GM19099 (cell line): Measurements from ENCODE around the gene ERICH3.

Experiments used
- POLR2A ChIP-seq: IDR thresholded peaks from 3 replicates; pipeline ENCODE4 v1.6.1; 2011; ENCODE audit warnings: low read depth; ENCODE audit not compliant: insufficient read length; ENCODE audit errors: extremely low read depth

Gene ERICH3

GRCh38 chr1:74637296-74637695 is 36.3 kb downstream of the ERICH3 start:
- TF ChIP-seq POLR2A = no peak

GRCh38 chr1:74629283-74629682 is 44.3 kb downstream of the ERICH3 start:
- TF ChIP-seq POLR2A = no peak

GRCh38 chr1:74623716-74624115 is 49.9 kb downstream of the ERICH3 start:
- TF ChIP-seq POLR2A = no peak

GRCh38 chr1:74620242-74620641 is 53.4 kb downstream of the ERICH3 start:
- TF ChIP-seq POLR2A = no peak

GRCh38 chr1:74618974-74619373 is 54.6 kb downstream of the ERICH3 start:
- no peak for TF ChIP-seq POLR2A

- TF ChIP-seq POLR2A = no peak
These were observed 59.7 kb downstream of the ERICH3 start for GRCh38 chr1:74613894-74614293.

- no peak for TF ChIP-seq POLR2A
These were observed 61.7 kb downstream of the ERICH3 start for GRCh38 chr1:74611887-74612286.

- TF ChIP-seq POLR2A = no peak
These were observed 62.6 kb downstream of the ERICH3 start for GRCh38 chr1:74610961-74611360.

GRCh38 chr1:74609810-74610371 is 63.7 kb downstream of the ERICH3 start:
- TF ChIP-seq POLR2A = no peak

- no peak for TF ChIP-seq POLR2A
These were observed 76.9 kb downstream of the ERICH3 start for GRCh38 chr1:74596717-74597116.

- TF ChIP-seq POLR2A = no peak
These were observed 79.4 kb downstream of the ERICH3 start for GRCh38 chr1:74593887-74594866.

- no peak for TF ChIP-seq POLR2A
These were observed 80.8 kb downstream of the ERICH3 start for GRCh38 chr1:74592580-74593355.

GRCh38 chr1:74591949-74592348 is 81.6 kb downstream of the ERICH3 start:
- no peak for TF ChIP-seq POLR2A

GRCh38 chr1:74590288-74590687 is 83.3 kb downstream of the ERICH3 start:
- TF ChIP-seq POLR2A = no peak

GRCh38 chr1:74587888-74588287 is 85.7 kb downstream of the ERICH3 start:
- no peak for TF ChIP-seq POLR2A
